COR-L47 (cell line): ENCODE measurements around the gene ARHGAP4.

ENCODE experiments used
- DNase-seq: peaks from one replicate; lab custom pipeline; 2025; lab: John Stamatoyannopoulos, UW

ARHGAP4 gene

DNA sequence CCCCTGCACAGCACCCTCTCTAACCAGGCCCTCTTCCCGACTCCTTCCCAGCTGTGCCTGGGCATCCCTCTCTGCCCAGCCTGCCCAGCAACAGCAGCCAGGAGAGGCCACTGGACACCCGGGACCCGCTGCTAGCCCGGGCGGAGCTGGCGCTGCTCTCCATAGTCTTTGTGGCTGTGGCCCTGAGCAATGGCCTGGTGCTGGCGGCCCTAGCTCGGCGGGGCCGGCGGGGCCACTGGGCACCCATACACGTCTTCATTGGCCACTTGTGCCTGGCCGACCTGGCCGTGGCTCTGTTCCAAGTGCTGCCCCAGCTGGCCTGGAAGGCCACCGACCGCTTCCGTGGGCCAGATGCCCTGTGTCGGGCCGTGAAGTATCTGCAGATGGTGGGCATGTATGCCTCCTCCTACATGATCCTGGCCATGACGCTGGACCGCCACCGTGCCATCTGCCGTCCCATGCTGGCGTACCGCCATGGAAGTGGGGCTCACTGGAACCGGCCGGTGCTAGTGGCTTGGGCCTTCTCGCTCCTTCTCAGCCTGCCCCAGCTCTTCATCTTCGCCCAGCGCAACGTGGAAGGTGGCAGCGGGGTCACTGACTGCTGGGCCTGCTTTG, 20.5 kb downstream of the ARHGAP4 start:
- DNase-seq = no peak

DNA sequence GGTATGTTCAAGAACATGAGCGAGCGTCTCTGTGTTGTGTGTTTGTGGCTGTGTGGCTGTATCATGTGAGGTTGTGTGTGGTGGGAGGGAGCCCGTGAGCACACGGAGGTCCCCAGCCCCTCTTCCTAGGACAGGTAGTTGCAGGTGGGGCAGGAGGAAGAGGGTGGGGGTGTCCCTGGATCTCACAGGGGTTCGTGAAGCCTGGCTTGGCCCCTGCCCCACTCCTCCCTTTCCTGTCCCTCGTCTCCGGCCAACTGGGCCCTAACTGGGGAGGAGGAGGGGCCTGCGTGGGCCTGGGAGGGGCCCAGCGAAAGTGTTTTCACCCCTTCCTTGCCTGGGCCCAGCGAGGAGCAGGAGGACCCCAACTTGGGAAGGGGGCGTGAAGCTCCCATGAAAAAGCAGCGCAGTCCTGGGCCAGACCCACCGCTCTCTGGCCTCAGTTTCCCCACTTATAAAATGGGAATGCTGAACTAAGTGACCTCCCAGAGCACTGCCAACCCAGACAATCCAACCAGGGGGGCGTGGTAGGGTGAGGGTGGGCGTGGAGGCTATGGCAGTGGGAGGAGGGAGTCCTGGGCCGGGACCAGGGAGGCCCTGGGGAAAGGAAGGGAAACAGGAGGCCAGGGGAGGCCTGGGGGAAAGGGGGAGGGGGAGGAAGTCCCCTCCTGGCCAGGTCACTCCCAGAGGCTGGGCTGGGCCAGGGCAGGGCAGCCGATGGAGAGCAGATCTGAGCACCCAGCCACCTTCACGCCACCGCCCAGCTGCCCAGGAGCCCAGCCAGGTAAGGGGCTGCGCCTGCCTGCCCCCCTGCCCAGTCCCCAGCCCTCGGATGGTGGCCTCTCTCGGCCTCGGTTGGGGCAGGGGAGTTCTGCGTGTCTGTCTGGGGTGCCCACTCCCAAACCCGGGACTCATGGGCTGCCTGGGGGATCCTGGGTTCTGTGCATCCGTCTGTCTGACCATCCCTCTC, 21.8 kb downstream of the ARHGAP4 start, which contains the start of gene AVPR2:
TSS of gene AVPR2 (plus strand) at position 683 of the 967 bp plus-strand sequence. CDS start 473 bp downstream, outside the sequence.
- no peak for DNase-seq

DNA sequence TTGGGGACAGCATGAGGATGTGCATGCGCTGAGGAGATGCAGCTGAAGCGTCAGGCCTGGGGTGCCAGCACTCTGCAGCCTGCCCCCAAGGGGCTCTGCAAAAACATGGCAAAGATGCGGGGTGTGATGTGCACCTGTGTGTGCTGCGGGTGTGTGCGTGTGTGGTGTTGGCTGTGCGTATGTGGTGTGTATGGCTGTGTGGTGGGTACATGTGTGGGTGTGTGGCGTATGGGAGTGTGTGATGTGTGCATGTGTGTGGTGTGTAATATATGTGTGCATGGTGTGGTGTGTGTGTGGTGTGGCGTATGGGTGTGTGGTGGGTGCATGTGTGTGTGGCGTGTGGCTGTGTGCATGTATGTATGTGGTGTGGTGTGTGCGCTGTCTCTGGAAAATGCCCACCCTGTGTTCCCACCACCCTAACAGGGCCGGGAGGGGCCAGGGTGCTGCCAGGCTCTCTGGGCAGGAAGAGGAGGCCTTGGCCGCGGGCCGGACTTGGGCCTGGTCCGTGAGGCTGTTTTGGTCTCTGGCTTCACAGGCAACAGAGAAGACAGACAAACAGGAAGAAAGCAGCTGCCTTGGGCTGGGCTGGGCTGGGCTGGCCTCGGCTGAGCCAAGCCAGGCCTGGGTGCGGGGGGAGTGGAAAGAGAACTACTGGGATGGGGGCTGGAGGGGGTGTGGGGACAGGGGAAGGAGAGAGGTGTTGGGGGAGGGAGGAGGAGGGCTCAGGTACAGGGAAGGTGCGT, 22.7 kb downstream of the ARHGAP4 start:
- no peak for DNase-seq

DNA sequence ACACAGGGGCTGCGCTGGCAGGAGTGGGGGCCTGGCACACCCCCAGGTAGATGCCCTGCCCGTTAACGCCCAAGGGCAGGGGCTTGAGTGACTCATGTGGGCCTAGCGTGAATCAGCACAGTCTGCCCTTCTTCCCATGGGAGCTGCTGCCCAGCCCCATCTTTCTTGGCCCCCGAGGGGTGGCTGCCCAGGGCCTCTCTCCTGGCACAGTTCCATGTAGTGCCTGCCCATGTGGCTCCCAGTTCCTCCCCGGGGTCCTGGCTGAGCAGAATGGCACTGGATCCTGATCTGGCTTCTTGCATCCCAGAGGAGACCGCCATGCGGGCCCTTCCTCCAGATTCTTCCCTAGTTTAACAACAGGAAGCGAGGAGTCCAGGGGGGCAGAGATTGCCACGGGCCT, 23.7 kb downstream of the ARHGAP4 start:
- DNase-seq = no peak

DNA sequence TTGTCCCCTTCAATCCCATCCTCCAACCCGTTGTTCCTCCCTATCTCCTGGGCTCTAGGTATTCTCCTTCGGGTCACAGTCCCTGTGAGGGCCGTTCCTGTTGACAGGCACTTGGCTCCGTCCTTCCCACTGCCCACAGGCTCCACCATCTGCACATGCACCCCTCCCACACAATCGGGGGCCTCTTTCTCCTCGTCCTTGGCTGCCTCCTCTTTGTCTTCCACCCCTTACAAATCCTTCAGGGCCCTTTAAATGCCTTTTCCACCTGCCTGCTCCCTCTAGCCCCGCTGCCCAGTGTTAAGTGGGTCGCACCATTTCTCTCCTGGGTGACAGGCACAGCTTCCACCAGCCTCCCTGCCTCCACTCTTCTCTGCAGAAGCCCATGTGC, 24.3 kb downstream of the ARHGAP4 start:
- DNase-seq = no peak

DNA sequence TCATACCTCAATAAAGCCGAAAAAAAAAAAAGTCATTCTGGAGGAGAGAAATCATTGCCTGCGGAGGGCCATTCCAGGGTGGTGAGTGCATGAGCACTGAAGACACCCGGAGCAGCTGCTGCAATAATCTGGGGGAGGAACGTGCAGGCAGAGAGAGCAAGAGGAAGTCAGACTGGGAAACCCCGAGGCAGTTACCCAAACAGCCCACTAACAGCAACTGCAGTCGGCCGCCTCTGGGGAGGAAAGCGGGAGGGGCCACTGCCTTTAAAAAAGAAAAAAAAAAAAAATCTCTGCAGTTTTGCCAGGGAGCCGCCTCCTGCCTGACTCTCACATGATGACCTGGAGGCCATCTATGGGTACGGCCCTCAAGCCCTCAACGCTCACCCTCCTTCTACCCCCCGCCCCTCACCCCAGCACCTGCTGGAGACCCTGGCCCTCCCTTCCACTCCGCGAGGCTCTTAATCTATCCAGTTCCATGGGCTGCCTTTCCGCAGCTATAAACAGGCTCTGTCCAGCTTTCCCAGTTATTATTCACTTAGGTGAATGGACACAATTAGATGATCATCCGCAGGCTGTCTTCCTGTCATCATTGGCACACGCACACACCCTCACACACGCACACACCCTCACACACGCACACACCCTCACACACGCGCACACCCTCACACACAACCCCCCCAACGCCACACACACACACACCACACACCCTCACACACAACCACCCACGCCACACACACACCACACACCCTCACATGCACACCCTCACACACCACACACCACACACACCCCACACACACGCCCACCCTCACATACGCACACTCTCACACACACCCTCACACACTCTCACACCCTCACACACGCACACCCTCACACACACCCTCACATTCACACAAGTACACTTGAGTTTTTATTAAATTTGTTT, 25.0 kb downstream of the ARHGAP4 start:
- DNase-seq = no peak

DNA sequence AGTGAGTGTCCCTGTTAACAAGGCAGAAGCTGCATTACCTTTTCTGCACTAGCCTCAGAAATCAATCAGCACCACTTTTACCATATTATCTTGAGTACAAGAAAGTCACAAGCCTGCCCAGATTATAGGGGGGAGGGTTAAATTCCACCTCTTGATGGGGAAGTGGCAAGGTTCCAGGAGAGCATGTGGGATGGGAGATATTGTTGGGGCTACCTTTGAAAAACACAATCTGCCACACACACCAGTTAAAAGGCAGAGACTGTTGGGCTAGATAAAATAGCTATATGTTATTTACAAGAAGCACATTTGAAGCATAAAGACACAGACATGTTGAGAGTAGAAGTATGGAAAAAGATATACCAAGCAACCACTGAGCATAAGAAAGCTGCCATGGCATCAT, 28.2 kb downstream of the ARHGAP4 start:
- DNase-seq = no peak

DNA sequence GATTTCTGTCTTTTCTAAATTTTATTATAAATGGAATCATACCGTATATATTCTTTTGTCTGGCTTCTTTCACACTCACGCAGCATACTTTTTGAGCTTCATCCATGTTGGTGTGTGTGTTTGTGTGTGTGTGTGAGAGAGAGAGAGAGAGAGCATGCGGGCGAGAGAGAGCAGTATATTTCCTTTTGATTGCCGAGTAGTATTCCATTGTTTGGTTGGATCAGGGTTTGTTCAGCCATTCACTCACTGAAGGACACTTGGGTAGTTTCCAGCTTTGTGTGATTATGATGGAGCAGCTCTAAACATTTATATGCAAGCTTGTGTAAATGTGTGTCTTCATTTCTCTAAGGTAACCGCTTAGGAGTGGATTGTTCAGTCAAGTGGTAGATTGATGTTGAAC, 36.9 kb downstream of the ARHGAP4 start:
- no peak for DNase-seq

DNA sequence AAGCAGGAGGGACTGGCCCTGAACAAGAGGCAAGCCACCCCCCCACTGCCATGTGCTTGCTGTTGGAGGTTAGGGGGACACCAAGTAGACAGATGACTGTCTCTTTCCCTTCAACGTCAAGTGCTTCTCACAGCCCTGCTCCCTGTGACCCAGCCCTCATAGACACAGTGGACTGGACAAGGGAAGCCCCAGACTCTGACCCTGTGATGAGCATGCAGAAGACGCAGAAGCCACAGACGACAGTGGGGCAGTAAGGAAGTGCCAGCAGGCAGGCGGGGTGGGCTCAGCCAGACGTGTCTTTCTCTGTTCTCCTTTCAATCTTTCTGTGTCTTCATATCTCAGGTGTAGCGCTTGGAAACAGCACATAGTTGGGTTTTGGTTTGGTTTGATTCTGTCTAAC, 37.7 kb downstream of the ARHGAP4 start:
- DNase-seq = no peak

DNA sequence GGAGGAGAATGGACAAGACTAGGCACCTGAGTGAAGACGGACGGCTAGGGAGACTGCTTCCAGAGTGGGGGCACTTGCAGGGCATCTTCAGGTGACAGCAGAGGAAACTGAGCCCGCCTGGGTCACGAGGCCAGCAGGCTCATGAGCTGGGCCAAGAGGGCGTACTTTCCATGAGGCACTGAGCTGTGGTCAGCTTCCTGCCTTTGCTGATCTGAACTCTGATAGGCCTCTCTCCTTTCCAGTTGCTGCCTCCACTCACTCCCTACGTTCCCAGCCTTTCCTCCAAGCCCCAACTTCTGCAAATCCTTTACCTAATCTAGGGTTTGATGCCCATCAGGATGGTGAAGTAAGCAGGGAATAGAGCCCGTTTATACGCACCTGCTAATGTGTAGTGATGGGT, 38.7 kb downstream of the ARHGAP4 start:
- no peak for DNase-seq

DNA sequence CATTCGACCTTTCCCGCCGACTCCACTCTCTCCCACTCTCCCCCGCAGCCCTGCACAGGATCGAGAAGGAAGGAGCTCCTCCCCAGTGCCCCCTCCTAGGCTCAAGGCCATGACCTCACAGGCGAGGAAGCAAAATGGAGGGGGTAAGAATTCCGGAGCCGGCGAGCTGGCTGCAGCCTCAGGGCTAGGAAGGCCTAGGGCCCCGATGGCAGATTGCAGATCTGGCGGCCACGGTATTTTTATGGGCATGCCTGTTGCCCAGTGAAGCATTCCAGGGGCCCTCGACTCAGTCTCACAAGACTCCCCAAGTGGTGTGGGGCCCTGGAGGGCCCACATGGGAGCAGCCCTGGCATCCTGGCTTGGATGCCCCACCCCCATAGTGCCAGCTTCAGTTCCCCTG, 39.1 kb downstream of the ARHGAP4 start:
- no peak for DNase-seq

DNA sequence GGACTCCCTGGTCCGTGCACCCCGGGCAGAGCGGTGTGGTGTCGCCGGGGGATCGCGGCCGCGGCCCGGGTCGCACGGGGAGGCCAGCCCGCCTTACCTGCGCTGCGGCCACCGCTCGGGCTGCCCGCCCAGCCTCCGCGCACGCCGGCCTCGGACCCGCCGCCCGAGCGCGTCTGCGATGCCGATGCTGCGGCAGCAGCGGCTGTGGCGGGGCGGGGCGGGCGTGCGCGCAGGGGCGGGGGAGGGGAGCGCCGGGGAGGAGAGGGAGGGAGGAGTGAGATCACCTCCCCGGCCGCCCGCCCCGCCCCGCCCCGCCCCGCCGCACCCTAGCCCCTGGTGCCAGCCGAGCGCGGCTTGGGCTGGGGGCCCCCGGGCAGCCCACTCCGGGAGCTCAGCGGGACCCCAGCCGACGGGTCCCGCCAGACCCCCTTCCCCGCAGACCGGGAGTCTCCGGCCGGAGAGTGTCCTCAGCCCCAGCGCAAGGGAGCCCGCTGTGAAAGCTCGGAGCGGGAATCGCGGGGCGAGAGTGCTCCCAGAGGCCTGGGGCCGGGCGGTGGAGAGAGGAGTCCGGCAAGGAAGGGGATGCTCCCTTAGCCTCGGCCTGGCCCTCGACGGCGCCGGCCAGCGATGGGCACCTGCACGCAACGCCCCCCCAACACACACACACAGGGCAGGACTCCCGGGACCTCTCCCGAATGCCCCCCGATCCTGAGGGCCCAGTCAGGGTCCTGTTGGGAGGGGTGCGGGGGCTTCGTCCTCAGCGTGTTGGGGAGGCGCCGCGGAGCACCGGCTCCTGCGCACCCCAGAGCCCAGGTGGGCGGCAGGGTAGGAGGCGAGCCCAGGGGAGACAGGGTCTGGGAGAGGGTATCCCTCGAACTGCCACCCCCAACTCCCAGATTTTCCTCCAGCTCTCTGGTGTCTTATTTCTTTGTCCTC, 39.8 kb downstream of the ARHGAP4 start, which contains the start of gene L1CAM:
TSS of gene L1CAM (minus strand) at position 206 of the 936 bp plus-strand sequence. CDS start 10,337 bp downstream, outside the sequence.
- DNase-seq = no peak

DNA sequence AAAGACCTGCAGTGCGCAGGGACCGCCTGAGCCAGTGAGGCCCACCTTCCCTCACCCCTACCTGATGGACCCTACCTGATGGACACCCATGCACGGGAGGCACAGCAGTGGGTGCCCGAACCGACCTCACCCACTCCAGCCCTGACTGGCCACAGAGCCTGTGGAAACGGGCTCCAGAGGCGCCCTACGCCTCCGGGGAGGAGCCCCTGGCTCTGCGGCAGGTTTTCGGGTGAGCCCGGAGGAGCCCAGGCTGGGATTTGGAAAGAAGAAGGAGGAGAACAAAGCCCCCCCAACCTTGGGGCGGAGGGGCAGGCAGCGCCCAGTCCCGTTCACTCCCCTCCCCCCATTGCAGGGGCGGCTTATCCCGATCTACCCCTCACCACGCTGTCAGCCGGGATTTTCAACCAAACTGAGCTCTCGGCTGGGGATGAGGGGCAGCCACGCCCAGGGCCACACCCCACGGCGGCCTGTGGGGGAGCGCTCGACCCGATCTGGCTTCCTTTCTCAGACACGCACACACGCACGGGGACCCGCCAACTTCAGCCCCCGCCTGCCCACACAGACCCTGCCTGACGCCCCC, 40.8 kb downstream of the ARHGAP4 start:
- DNase-seq = no peak

DNA sequence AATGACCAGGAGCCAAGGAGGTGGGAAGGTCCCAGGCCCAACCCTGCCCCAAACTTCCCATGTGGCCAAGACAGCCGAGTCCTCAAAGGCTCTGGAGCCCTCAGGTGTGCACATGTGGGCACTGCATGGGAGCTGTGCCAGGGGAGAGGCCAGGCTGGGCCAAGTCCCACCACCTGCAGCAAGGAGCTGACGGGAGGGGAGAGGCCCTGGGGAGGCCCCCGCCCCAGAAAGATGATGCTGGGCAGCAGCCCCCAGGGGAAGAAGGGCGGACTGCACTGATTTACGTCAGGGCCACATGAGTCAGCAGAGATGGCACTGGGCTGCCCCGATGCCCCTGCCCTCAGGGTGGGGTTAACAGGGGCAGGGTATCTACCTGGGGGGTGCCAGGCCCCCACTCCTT, 41.5 kb downstream of the ARHGAP4 start:
- peak; percentile 35 for DNase-seq

DNA sequence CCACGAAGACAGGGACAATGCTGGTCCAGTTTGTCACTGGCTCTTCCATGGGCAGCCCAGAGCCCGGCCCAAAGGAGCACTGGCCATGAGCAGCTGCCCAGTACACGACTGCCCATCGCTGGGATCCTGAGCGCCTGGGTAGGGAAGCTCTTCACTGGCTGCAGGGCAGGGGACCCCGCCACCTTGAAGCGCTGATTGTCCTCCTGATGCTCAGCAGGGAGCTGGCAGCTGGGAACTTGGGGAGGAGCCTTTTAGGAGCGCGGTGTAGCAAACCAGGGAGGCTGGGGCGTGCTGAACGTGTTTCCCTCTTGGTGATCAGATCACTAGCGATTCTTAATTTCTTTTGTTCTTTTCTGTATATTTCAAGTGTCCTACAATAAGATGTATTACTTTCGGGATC, 41.9 kb downstream of the ARHGAP4 start:
- no peak for DNase-seq

DNA sequence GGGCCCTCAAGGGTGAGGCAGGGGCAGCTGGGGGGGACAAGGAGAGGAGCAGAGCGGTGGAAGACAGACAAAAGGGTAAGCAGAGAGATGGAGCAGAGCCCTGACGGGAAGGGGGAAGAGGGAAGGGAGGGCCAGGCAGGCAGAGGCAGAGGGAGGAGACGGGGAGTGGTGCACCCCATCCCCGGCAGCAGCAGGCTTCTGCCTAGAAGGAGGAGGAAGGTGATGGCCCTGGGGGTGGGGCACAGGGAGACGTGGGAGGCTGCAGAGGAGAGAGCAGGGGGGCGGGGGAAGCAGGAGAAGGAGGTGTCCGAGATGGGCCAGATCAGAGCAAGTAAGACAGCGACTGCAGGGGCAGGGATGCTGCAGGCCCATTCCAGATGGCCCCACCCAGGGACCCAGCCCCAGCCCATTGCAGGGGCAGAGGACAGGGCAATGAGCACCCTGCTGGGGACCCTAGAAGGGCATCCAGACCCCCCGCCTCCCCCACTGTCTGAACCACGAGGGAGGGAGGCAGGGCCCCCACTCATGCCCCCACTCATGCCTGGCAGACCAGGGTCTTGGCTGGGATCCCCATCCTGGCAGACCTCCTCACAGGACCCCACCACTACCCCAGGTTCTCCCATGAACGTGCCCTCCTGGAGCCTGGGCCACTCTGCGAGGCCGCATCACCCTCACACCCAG, 42.8 kb downstream of the ARHGAP4 start:
- DNase-seq = no peak

DNA sequence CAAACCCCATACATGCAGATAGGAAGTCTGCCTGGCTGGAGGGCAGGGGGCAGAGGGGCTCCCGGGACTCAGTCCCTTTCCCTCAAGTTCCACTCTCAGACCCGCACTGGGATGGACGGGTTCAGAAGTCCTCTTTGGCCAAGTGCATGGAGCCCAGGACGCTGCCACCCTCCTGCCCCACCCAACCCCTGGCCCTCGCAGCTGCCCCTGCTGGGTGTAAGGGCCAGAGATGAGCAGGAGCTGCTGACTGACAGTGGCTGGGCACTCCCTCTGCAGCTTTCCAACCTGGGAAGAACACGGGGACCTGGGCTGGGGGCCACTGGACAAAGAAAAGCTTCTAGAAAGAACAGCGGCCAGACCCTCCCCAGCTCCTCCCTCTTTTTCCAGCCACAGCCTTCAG, 43.5 kb downstream of the ARHGAP4 start:
- DNase-seq = no peak

DNA sequence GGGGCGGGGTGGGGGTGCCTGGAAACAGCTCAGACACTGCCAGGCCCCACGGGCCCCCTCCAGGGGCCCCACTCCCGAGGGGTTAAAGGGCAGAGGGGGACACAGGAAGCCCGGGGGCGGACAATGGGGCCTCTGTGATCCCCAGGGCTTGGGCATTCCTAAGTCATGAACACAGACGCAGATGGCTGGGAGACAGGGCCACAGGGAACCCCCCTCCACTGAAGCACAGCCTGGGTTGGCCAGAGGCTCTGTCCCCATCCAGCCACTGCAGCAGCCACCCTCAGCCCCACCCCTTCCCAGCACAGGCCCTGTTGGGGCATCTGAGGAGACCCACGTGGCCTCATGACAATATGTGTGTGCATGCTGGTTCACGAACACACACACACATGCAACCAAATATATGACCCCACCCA, 44.0 kb downstream of the ARHGAP4 start:
- DNase-seq = no peak

DNA sequence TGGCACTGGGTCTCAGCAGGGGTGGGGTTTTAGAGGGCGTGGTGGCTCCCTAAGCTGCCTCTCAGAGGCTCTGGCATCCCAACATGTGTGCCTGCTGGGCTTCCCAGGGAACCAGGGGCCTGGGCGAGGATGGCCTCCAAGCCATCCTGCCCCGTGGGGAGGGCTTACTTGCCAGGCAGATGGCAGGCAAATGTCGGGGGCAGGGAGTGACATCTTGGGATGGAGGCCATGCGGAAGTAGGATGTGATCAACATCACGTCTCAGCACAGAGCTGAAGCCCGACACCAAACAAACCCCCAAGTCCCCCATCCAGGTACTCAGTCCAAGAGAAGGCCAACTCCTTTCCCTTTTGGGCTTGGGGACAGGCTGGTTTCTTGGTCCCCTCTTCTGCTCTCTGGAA, 44.8 kb downstream of the ARHGAP4 start:
- DNase-seq = no peak
